Lung (tissue), 12 donors: ENCODE data around the gene CEP162. TPM values are rescaled to one million over a fixed set of nuclear protein-coding genes. Genes with fewer than 3 reads are reported as not detected.

Experiments
- ATAC-seq: fragments of 200-7000 bp; cut with Tn5 transposase; one replicate; pipeline ENCODE4 v1.9.1; 2020; ENCODE audit warnings: moderate number of reproducible peaks; ENCODE audit not compliant: insufficient read depth, low FRiP score
- DNase-seq, 3 donors: peaks; one replicate each; pipeline ENCODE4 v3.0.0-alpha.2; 2013 to 2017
- H3K27ac ChIP-seq, 2 donors: one replicate each; pipeline ENCODE4 v1.5.1; 2013; ENCODE audit warnings: mild to moderate bottlenecking in 2 of 2, moderate library complexity in 2 of 2, control low read depth in 1 of 2, inconsistent platforms in 1 of 2, low read depth in 1 of 2, low read length in 1 of 2
- H3K27me3 ChIP-seq, 3 donors: one replicate each; pipeline ENCODE4 v1.5.1; 2013; ENCODE audit warnings: low read length in 2 of 3; ENCODE audit not compliant: control insufficient read depth in 3 of 3, insufficient read depth in 3 of 3
- H3K36me3 ChIP-seq, 4 donors: one replicate each; pipeline ENCODE4 v1.5.1; 2013; ENCODE audit warnings: low read length in 4 of 4, mild to moderate bottlenecking in 1 of 4, moderate library complexity in 1 of 4; ENCODE audit not compliant: control insufficient read depth in 4 of 4, insufficient read depth in 4 of 4
- H3K4me1 ChIP-seq, 5 donors: one replicate each; pipeline ENCODE4 v1.5.1; 2013; ENCODE audit warnings: low read length in 5 of 5, mild to moderate bottlenecking in 2 of 5, moderate library complexity in 1 of 5; ENCODE audit not compliant: control insufficient read depth in 5 of 5, insufficient read depth in 5 of 5
- H3K4me3 ChIP-seq: one replicate; pipeline ENCODE4 v1.5.1; 2013; ENCODE audit warnings: mild to moderate bottlenecking, control low read depth, moderate library complexity
- H3K9ac ChIP-seq, 2 donors: one replicate each; pipeline ENCODE4 v1.5.1; 2013; ENCODE audit warnings: low read length in 2 of 2, control low read depth in 1 of 2; ENCODE audit not compliant: insufficient read depth in 1 of 2
- H3K9me3 ChIP-seq, 4 donors: one replicate each; pipeline ENCODE4 v1.5.1; 2013; ENCODE audit warnings: low read length in 3 of 4, mild to moderate bottlenecking in 1 of 4, moderate library complexity in 1 of 4; ENCODE audit not compliant: control insufficient read depth in 4 of 4, insufficient read depth in 3 of 4
- WGBS, 2 donors: extraction: QIAGEN DNeasy Blood & Tissue Kit; methylation state at CpG; one replicate each; pipeline ENCODE4 v1.1.7; 2013; 5-methylcytosine and 5-hydroxymethylcytosine counted together
- polyA plus RNA-seq, 2 donors: library from polyadenylated mRNA; stranded (reverse); fragments of 200-250 nt; gene quantifications; one replicate each; pipeline ENCODE4 v1.2.1, GENCODE V29; 2013
- total RNA-seq, 2 donors: library from RNA; depleted of rRNA in 1 of 2; stranded (reverse); fragments of >200 nt in 1 of 2; gene quantifications; one replicate each; pipeline ENCODE4 v1.2.1, GENCODE V29; 2014 to 2021
- TF ChIP-seq, protein P1 (sequence below): IDR thresholded peaks from 2 replicates; pipeline ENCODE4 v1.5.1; 2012; ENCODE audit warnings: mild to moderate bottlenecking; ENCODE audit errors: control extremely low read depth, extremely low read depth
- donor health status: control.
- donor health status: control.
- donor health status: Bipolar disorder and iron deficiency.
- donor health status: healthy.
- donor health status: DM: yes; HTN: yes; CAD: no.

CEP162 gene
- total and polyA plus RNA-seq, 4 donors = 4.3 to 25.6 (median 8.7) TPM

DNA sequence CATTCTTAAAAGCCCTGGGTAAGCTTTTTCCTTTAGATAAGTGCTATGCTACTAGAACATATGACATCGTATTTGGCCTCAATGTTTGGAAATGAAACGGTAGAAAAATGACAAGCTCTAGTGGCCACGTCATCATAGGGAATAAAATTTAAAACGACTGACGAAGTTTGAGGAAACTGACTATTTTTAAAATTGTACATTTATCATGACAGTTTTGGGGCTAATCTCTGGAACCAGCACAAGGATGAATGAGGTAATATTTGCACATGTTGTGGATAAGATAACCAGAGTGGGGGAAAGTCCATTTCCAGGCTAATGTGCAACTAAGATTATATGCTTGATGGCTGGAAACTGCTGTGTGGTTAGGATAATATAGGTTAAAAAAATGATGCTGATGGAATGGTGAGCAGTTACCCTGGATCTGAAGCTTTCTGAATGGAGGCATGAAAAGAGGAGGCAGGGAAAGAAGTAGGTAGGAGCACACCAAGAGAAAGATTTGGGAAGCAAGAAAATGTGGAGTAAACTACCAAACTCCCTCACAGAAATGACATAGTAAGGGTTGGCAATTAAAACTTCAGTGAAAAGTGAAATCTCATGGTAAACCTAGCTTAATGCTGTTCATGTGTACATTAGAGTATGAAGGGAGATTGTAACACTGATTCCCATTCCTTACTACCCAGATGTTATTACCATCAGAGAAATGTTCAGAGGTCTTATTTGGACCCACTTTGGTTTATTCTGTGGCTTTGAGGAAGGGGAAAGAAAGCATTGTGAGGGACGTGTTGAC is 42.7 kb upstream of the CEP162 start:
- Histone ChIP-seq H3K27ac (no peak overlapping the region), H3K4me3 (no peak overlapping the region), H3K4me1 (no peaks in the 10 kb centered on the region), H3K27me3 (no peaks in the 10 kb centered on the region), H3K36me3 (no peaks in the 10 kb centered on the region), H3K9me3 (no peaks in the 10 kb centered on the region), H3K9ac (no peak overlapping the region)
- TF ChIP-seq, protein P1, sequence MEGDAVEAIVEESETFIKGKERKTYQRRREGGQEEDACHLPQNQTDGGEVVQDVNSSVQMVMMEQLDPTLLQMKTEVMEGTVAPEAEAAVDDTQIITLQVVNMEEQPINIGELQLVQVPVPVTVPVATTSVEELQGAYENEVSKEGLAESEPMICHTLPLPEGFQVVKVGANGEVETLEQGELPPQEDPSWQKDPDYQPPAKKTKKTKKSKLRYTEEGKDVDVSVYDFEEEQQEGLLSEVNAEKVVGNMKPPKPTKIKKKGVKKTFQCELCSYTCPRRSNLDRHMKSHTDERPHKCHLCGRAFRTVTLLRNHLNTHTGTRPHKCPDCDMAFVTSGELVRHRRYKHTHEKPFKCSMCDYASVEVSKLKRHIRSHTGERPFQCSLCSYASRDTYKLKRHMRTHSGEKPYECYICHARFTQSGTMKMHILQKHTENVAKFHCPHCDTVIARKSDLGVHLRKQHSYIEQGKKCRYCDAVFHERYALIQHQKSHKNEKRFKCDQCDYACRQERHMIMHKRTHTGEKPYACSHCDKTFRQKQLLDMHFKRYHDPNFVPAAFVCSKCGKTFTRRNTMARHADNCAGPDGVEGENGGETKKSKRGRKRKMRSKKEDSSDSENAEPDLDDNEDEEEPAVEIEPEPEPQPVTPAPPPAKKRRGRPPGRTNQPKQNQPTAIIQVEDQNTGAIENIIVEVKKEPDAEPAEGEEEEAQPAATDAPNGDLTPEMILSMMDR = no peak
- DNase-seq (no peak), ATAC-seq (no peak)
- WGBS, 2 donors = 20 to 35% methylated on average over 6 of the region's 6 CpGs

DNA sequence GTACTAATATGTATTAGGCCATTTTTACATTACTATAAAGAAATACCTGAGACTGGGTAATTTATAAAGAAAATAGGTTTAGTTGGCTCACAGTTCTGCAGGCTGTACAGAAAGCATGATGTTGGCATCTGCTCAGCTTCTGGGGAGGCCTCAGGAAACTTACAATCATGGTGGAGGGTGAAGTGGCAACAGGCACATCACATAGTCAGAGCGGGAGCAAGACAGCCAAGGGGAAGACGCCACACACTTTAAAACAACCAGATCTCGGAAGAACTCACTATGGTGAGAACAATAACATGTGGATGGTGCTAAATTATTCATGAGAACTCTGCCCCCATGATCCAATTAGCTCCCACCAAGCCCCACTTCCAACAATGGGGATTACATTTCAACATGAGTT is 41.3 kb upstream of the CEP162 start:
- DNase-seq = no peak
- H3K27me3 ChIP-seq = no peaks in the 10 kb centered on the region
- no peaks in the 10 kb centered on the region for H3K4me1 ChIP-seq
- no peaks in the 10 kb centered on the region for H3K36me3 ChIP-seq
- no peak overlapping the region for H3K4me3 ChIP-seq
- H3K9me3 ChIP-seq = no peaks in the 10 kb centered on the region
- 88 to 96% methylated on average over 3 of the region's 3 CpGs for WGBS, 2 donors
- ATAC-seq = no peak
- TF ChIP-seq, protein P1 = no peak
- H3K27ac ChIP-seq = no peak overlapping the region
- no peak overlapping the region for H3K9ac ChIP-seq

DNA sequence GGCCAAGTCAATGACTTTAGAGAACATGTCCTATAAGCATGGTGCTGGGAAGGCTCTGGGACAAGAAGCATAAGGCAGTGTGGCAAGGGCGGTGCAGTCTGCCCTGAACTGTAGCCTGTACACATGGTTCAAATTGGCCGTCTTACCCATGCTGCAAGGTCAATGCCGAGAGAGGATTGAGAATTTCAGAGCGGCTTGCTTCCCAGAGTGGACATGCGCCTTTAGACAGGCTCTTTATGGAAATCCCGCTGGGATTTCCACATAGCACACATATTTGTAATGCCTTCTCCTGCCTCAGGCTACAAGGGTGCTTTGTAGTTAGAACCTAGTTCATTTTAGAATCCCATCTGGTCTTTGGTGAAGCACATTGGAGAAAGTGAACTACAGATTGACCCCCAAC is 36.1 kb upstream of the CEP162 start:
- WGBS, 2 donors = 90 to 93% methylated on average over 6 of the region's 6 CpGs
- ATAC-seq (no peak), DNase-seq (no peak)
- no peak overlapping the region for H3K4me3 ChIP-seq
- TF ChIP-seq, protein P1 = no peak
- no peak overlapping the region for H3K27ac ChIP-seq
- H3K27me3 ChIP-seq = no peaks in the 10 kb centered on the region
- no peak overlapping the region for H3K9ac ChIP-seq
- H3K4me1 ChIP-seq = peaks cover 0 to 2% (median 0%) of the 10 kb centered on the region in 5 donors
- no peaks in the 10 kb centered on the region for H3K36me3 ChIP-seq
- H3K9me3 ChIP-seq = peaks cover 0 to 2% (median 0%) of the 10 kb centered on the region in 4 donors
